Posterior cingulate gyrus (tissue), 11 donors: ENCODE data around the gene ELF1.
A peak's percentile ranks its signal among the peaks of the same experiment; 100 is the strongest.
"Not testable (repeated sequence)": the region's sequence is repeated elsewhere in the genome, so short reads cannot be mapped to it uniquely, and the experiment has no call there.

Source experiments
- DNase-seq, 10 donors: peaks; one replicate each; pipeline versions ENCODE4 v3.0.0 to v3.0.0-alpha.2; 2020 to 2021; ENCODE audit warnings: mixed read lengths in 3 of 10
- intact Hi-C: fragments of 100-400 bp; cut with DNase I; formaldehyde crosslinking; loops from one replicate; pipeline ENCODE4 v1.15.1; 2023

The ELF1 gene

DNA sequence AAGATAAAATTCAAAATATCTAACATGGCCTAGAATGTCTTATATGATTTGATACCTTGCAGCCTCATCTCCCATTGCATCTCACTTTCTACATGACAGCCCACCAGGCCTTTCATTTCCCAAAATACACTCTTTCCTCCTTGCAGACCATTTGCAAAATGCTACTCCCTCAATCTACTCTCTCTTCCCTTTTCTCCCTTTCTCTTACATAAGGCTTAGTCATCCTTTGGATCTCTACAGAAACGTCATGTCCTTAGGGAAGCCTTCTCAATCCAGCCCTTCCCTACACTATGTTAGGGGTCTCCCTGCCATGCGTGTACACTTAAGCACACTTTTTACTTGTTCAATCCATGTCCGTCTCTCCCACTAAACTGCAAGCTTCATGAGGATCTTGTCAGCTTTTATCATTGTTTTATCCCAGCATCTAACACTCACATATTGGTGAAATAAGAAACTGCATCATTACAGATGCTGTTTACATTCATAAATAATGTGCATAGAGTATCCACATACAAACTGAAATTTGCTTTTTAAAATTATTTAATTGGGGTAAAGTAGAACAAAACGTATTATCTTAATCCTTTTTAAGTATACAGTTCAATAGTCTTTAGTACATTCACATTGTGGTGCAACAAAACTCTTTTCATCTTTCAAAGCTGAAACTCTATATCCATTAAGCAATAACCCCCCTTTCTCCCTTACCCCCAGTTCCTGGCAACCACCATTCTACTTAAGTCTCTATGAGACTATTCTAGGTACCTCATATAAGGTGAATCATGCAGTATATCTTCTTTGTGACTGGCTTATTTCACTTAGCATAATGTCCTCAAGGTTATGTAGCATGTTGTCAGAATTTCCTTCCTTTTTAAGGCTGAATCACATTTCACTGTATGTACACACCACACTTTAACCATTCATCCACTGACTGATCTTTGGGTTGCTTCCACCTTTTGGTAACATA is 30.6 kb upstream of the ELF1 start:
- DNase-seq: no peak
- intact Hi-C loops: no loop called here

DNA sequence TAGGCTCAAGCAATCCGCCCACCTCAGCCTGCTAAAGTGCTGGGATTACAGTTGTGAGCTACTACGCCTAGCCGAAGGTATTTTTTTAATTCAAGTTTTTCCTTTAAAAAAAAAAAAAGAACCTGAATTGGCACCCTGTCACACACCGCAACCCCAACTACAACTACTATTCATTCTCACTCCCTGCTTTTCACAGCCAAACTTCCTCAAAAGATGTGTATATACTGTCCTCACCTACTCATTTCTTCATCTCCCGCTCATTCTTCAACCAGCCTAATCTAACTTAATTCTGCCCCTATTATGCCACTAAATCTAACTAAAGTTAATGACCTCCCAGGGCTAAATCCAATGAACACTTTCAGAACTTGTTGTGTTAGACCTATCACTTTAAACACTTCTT is 29.5 kb upstream of the ELF1 start:
- intact Hi-C loops: no loop called here
- DNase-seq: no peak

GRCh38 chr13:41042419-41042818 is 23.3 kb upstream of the ELF1 start:
- DNase-seq, intact Hi-C loops: not testable (repeated sequence)

GRCh38 chr13:41040584-41041334 is 21.6 kb upstream of the ELF1 start:
- intact Hi-C loops: no loop called here
- DNase-seq: no peak

DNA sequence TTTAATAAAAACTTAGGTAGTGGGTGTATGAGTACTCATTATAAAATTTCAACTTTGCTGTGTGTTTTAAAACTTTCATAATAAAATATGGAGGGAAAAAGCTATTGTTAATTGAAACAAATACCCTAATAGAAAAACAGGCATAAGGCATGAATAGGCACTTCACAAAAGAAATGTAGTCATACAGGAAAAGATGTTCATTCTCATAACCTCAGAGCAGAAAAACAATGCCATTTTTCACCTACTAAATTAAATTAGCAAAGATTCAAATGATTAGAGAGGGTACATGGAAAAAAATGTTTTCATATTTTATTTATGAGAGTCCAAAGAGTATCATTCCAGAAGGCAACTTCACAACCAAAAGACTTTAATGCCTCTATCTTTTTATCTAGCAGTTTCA is 20.6 kb upstream of the ELF1 start:
- DNase-seq: no peak
- intact Hi-C loops: no loop called here

DNA sequence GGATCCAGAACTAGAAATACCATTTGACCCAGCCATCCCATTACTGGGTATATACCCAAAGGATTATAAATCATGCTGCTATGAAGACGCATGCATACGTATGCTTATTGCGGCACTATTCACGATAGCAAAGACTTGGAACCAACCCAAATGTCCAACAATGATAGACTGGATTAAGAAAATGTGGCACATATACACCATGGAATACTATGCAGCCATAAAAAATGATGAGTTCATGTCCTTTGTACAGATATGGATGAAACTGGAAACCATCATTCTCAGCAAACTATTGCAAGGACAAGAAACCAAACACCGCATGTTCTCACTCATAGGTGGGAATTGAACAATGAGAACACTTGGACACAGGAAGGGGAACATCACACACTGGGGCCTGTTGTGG is 17.4 kb upstream of the ELF1 start:
- DNase-seq, intact Hi-C loops: not testable (repeated sequence)

DNA sequence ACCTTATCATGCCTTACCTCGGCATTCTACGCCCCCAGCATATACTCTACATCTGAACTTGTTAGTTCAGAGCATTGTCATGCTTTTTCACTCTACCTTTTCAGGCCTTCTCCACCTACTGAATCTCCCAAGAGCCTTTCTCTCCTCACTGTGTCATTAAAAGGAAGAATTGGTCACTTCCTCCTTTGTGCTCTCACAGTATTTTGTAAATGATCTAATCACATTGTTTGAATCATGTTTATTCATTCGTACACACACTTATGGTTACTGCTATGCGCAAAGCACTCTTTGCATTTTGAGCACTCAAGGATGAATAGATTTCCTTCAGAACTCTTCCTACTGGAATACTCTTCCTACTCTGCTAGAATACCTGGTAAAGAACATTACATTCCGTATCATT is 15.8 kb upstream of the ELF1 start:
- intact Hi-C loops: no loop called here
- no peak for DNase-seq

DNA sequence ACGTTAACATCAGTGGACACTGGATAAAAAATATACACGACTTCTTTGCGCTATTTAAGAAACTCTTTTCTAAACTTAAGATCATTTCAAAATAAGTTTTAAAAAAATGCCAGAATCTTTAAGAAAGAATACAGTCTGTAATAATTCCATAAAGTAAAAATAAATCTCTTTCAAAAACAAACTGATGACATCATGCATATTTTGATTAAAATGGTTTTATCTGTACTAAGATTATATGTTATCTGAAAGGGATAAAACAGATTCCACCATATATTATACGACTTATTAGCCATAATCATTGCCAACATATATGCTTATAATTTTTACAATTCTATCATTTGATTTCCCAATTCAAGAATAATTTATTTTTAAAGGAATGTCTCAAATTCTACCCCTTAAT is 15.3 kb upstream of the ELF1 start:
- intact Hi-C loops: no loop called here
- DNase-seq: no peak

- DNase-seq: no peak
These were observed 13.7 kb upstream of the ELF1 start for GRCh38 chr13:41032691-41033376.

DNA sequence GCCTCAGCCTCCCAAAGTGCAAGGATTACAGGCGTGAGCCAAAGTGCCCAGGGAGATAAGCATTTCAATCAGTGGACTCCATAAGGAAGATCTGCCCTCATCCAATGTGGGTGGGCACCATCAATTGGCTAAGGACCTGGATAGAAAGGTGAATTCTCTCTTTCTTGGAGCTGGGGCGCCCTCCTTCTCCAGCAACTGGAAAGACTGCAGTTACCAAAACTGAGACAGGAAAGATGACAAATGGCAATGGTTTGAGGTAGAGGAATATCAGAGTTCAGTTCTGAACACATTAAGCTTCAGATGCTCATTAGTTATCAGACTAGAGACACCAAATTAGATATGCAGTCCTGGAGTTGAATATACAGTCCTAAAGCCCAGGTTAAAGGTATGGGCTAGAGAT is 10.5 kb upstream of the ELF1 start:
- no peak for DNase-seq
- intact Hi-C loops: no loop called here

More at GRCh38 chr13:41032691-41033376, 13.7 kb upstream of the ELF1 start:
- intact Hi-C loops: no loop called here

GRCh38 chr13:41028051-41028450 is 8.9 kb upstream of the ELF1 start:
- intact Hi-C loops: no loop called here
- no peak for DNase-seq

GRCh38 chr13:41026788-41027187 is 7.7 kb upstream of the ELF1 start:
- intact Hi-C loops: no loop called here
- DNase-seq: no peak

DNA sequence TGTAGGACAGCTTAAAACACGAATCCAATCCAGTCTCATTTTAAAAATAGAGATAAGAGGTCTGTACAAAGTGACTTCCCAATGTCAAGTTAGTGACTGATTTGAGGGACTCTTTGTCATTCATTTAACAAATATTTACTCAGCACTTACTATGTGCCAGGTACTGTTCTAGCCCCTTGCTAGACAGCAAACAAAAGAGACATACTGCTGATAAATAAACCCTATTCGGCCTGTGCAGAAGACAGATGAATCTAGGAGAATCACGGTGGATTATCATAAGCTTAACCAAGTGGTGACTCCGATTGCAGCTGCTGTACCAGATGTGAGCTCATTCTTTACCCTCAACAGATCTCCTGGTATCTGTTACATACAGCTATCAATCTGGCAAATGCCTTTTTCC is 6.4 kb upstream of the ELF1 start:
- intact Hi-C loops: no loop called here

DNA sequence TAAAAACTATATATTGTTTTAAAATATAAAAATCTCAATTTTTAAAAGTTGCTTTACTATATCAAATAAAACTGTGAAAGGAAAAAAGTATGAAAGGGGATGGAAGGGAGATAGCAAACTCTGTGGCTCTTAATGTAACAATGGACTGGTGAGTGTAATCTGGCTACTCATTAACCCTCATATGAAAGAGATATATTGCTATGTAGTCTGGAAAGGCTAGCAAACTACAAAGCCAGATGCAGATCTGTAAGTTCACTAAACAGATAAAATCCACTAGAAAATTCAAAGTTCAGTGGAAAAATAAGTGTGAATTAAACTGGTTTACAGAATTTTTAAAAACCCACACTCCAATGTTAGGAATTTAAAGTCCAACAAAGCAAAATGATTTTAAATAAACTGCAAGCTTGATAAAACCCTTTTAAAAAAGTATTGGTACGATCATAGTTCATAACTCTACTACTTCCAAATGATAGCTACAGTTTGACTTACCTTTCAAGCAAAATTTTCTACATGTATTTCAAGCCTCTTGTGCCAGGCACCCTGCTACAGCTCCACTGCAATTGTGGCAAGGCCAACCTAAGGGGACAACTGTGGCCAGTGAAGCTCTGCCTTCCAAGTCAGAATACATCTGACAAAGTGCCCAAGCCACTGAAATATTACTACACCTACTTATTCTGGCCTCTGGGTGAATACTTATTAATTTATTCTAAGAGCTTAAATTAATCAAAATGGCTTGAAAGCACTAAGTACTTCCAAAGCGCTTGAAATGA is 647 bp upstream of the ELF1 start:
- intact Hi-C loops: loop anchor here (5.0 kb wide), 1 partner anchor 43 kb away; the partner anchor contains the start of gene WBP4

More for the DNA sequence above, 6.4 kb upstream of the ELF1 start:
- DNase-seq: no peak

GRCh38 chr13:41018602-41018948 is 541 bp downstream of the ELF1 start:
- no peak for DNase-seq
- intact Hi-C loops: loop anchor here (5.0 kb wide), 1 partner anchor 44 kb away; the partner anchor contains the start of gene WBP4

More for the DNA sequence above, 647 bp upstream of the ELF1 start:
- DNase-seq: no peak

DNA sequence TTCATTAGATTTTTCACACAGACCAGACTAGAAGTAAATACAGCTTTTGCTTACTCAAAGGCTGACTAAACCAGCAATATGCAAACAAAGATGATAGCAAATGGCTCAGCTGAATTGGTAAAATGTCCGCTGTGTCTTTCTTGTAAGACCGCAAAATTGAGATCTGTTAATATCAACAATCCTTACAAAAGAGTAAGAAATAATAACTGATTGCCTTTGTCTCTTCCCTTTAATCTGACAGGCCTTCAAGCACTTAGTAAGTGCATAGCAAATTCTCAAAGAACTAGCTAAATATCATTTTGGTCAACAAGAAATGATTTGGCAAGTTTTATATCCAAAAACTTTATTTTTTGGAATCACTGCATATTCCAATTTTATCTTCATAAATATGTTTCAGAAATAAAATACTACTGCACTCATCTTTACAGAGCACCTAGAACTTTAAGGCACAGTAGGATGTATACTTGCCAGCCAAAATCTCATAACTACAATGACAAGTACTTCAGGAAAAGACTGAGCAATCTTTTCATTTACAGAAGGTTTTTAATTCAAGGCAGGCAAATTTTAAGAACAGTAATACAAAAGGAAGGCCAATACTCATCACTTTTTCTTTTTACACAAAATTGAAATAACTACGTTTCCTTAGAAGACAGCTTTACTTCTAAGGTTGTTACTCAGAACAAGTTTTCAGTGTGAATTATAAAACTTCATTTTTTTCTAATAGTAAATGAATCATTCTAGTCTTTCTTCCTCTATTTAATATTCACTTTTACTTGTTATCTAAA is 1.1 kb downstream of the ELF1 start:
- intact Hi-C loops: loop anchor here (5.0 kb wide), 1 partner anchor 44 kb away; the partner anchor contains the start of gene WBP4
- DNase-seq: no peak

DNA sequence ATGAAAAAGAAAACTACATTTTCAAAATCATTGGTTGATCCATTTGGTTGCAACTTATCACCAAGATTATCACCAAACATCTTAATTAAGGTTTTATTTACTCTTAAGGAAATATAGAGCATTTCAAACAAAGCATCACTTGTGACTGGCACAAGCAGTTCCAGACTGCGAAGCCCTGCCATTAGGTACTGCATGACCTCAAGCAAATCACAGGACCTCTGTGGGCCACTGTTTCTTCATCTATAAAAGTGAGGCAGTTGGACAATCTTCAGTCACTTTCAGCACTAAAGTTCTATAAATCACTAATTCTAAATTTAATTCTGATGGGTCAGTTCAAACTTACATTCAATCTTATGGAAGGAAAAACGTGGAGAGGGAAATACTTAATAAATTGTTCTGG is 2.0 kb downstream of the ELF1 start:
- peak in 1 of 10 donors; percentile 20 for DNase-seq
- intact Hi-C loops: loop anchor here (5.0 kb wide), 1 partner anchor 45 kb away; the partner anchor contains the start of gene WBP4

GRCh38 chr13:41015920-41016319 is 3.2 kb downstream of the ELF1 start:
- intact Hi-C loops: loop anchor here (5.0 kb wide), 1 partner anchor 46 kb away; the partner anchor contains the start of gene WBP4
- DNase-seq: no peak

GRCh38 chr13:41013835-41014234 is 5.3 kb downstream of the ELF1 start:
- intact Hi-C loops: no loop called here
- no peak for DNase-seq
